SK-N-SH (cell line): ENCODE data around the gene BMAL2.

Experiments used
- CHD2 ChIP-seq: fragments of 150-350 bp; IDR thresholded peaks from 2 replicates; pipeline ENCODE4 v1.6.1; 2018; ENCODE audit warnings: low read length; ENCODE audit not compliant: partially characterized antibody
- CTCF ChIP-seq: fragments of 200-600 bp; sonication (generic); IDR thresholded peaks from 2 replicates; pipeline ENCODE4 v1.6.1; 2017; ENCODE audit warnings: antibody characterized with exemption, mild to moderate bottlenecking, moderate library complexity
- EP300 ChIP-seq, 2 experiments: IDR thresholded peaks; 2 replicates each; pipeline versions ENCODE4 v1.4.0 to v1.6.1; 2012; ENCODE audit warnings: borderline replicate concordance in 1 of 2, low read depth in 1 of 2, low read length in 1 of 2
- FOXM1 ChIP-seq: IDR thresholded peaks from 2 replicates; pipeline ENCODE4 v1.4.0; 2012; ENCODE audit warnings: low read depth, mild to moderate bottlenecking
- POLR2AphosphoS5 ChIP-seq: IDR thresholded peaks from 2 replicates; pipeline ENCODE4 v1.6.1; 2012; ENCODE audit warnings: low read depth, low read length
- RCOR1 ChIP-seq: fragments of 150-350 bp; IDR thresholded peaks from 2 replicates; pipeline ENCODE4 v1.6.1; 2017; ENCODE audit warnings: antibody characterized with exemption, low read length
- RFX5 ChIP-seq: IDR thresholded peaks from 2 replicates; pipeline ENCODE4 v1.6.1; 2012; ENCODE audit warnings: mild to moderate bottlenecking, improper control_type of control experiment, low read length
- SIN3A ChIP-seq: IDR thresholded peaks from 2 replicates; pipeline ENCODE4 v1.6.1; 2012; ENCODE audit warnings: low read depth, mild to moderate bottlenecking, low read length, moderate library complexity, borderline replicate concordance
- SMC3 ChIP-seq: IDR thresholded peaks from 2 replicates; pipeline ENCODE4 v1.6.1; 2012; ENCODE audit warnings: low read depth, low read length, improper control_type of control experiment
- TAF1 ChIP-seq: IDR thresholded peaks from 2 replicates; pipeline ENCODE4 v1.6.1; 2012; ENCODE audit warnings: low read depth, mild to moderate bottlenecking, low read length, moderate library complexity, borderline replicate concordance
- TEAD4 ChIP-seq: IDR thresholded peaks from 2 replicates; pipeline ENCODE4 v1.4.0; 2012; ENCODE audit warnings: mild to moderate bottlenecking, borderline replicate concordance; ENCODE audit not compliant: insufficient read depth
- YY1 ChIP-seq: IDR thresholded peaks from 2 replicates; pipeline ENCODE4 v1.4.0; 2012; ENCODE audit warnings: low read depth, mild to moderate bottlenecking
- TF ChIP-seq, protein P1 (sequence below): fragments of 150-350 bp; IDR thresholded peaks from 2 replicates; pipeline ENCODE4 v1.6.1; 2017; ENCODE audit warnings: antibody characterized with exemption, low read length, low read depth, borderline replicate concordance

- no peak for TF ChIP-seq POLR2AphosphoS5
- TF ChIP-seq CTCF, result no peak
- TF ChIP-seq TAF1, result no peak
- no peak for TF ChIP-seq SMC3
- no peak for TF ChIP-seq CHD2
- TF ChIP-seq EP300 (IDR thresholded peaks at IDR 0.05; ENCODE audit: borderline replicate concordance in 1 of 2, low read depth in 1 of 2, low read length in 1 of 2), result no peak
- TF ChIP-seq, protein P1, sequence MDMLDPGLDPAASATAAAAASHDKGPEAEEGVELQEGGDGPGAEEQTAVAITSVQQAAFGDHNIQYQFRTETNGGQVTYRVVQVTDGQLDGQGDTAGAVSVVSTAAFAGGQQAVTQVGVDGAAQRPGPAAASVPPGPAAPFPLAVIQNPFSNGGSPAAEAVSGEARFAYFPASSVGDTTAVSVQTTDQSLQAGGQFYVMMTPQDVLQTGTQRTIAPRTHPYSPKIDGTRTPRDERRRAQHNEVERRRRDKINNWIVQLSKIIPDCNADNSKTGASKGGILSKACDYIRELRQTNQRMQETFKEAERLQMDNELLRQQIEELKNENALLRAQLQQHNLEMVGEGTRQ, result no peak
- TF ChIP-seq FOXM1, result no peak
- no peak for TF ChIP-seq YY1
- no peak for TF ChIP-seq SIN3A
- TF ChIP-seq RCOR1, result no peak
- no peak for TF ChIP-seq RFX5
- no peak for TF ChIP-seq TEAD4
Observed at GRCh38 chr12:27330846-27331245, 1.8 kb upstream of the BMAL2 start.
